ENCODE data around the gene CDCA4.

DNA sequence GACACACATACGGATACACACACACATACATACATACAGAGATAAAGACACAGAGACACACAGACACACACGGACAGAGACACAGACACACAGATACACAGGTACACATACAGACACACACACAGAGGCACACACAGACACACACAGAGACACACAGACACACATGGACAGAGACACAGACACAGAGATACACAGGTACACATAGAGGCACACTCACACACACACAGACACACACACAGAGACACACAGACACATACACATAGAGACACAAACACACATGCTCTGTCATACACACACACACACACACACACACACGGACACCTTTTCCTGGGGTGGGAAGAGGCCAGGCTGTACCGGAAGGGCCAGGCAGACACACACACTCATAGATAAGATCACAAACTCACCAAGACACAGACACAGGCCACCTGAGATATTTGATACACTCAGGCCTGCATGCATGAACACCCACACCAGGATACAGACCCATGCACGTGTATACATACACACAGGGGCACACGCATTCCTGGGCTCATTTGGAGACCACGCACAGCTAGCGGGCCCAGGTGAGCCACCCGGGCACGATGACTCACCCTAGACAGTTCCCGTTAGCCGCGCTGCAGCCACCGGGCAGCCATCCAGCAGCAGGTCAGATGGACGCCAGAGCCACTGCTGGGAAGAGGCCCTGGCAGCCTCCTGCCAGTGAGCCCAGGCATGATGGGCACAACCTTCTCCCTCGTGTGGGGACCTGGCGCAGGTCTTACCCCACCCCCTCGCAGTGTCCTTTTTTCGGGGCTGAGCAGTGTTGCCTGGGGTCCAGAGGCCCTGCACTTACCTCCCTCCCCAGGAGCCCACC lies 40.9 kb downstream of the CDCA4 start:
- TF ChIP-seq EP300 (IDR thresholded peaks at IDR 0.05; ENCODE audit: borderline replicate concordance in 1 of 2, low read depth in 1 of 2, low read length in 1 of 2) = no peak; a peak in 1 of 4 replicates
- TF ChIP-seq RXRA (IDR thresholded peaks at IDR 0.05; ENCODE audit: borderline replicate concordance, low read depth) = no peak; the same call in 1 of the 2 replicates
- TF ChIP-seq CTCF (IDR thresholded peaks at IDR 0.05) = no peak
- TF ChIP-seq RFX5 (IDR thresholded peaks at IDR 0.05; ENCODE audit: low read length) = no peak
- TF ChIP-seq RCOR1 (IDR thresholded peaks at IDR 0.05; ENCODE audit: low read length) = peak; percentile 61; the same call in 1 of the 2 replicates
- TF ChIP-seq FOXM1 (IDR thresholded peaks at IDR 0.05; ENCODE audit: low read depth) = no peak
- TF ChIP-seq TEAD4 (IDR thresholded peaks at IDR 0.05; ENCODE audit: borderline replicate concordance, insufficient read depth) = no peak
- TF ChIP-seq PBX3 (IDR thresholded peaks at IDR 0.05) = peak; percentile 51
